Measurements from ENCODE around the gene CLEC3B. TPM values are rescaled to one million over a fixed set of nuclear protein-coding genes. Genes with fewer than 3 reads are reported as not detected.

The CLEC3B gene
- total RNA-seq, 1 donor from 2014 or later, result 70.8 TPM

DNA sequence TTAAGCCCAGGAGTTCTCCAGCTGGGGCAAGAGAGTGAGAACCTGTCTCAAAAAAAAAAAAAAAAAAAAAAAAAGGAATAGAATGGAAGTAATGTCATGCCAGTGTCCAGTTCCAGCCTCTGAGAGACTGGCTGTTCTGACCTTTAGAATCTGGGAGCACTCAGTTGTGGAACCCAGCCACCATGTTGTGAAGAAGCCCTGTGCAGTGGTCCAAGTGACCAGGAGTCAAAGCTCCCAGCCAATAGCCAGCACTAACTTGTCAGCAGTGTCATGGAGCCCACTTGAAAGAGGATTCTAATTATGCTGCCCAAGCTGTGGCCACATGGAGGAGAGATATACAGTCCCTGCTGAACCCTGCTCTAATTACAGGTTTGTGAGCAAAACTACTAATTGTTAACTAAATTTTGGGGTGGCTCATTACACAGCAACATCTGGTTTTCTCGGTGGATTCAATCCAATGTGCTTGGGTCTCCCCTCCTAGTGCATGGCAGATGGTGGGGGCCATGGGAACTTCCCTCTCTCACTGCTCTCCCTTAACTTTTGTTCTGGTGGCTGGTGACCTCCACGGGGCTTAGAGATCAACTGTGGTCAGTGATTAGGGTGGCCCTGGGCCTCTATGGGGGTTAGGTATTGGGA lies 55.5 kb downstream of the CLEC3B start:
- intact Hi-C loops (cut with DNase I), result no loop called here
- ATAC-seq (no peak), DNase-seq (ENCODE audit: missing footprints) (no peak)

DNA sequence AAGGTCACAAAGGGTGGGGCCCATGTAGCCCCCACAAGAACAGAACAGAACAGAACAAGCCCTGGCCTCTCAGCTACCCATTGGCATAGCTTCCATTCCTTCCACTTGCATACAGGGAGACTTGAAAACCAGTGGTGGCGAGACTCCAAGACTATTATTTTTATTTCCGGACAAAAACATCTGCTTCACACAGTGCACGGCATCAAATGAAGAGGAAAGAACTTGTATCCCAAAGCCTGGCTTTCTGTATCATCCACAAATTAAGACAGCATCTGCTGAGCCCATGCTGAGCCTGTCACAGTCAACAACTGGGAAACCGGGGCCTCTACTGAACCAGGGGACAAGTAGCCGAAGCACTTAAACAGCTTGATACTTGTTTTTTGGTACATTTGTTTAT lies 56.0 kb downstream of the CLEC3B start:
- DNase-seq (ENCODE audit: missing footprints), result no peak
- no peak for ATAC-seq
- intact Hi-C loops (cut with DNase I), result no loop called here

DNA sequence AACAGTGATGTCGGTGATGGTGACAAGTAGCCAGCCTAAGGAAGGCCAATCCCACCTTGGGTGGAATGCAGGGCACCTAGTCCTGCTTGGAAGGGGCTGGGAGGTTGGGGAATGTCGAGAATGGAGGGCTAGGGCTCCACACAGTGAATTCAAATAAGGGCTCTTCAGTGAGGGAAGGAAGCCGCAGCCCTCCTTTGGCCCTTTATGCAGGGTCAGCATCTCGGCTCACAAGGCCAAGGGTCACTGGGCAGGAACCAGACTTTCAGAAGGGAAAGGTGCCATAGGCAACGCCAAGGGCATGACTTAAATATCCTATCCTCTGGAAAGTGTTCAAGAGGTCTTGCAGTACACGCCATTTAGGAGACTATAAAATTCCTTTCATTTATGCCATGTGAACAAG lies 56.9 kb downstream of the CLEC3B start:
- intact Hi-C loops (cut with DNase I), result no loop called here
- ATAC-seq (no peak), DNase-seq (ENCODE audit: missing footprints) (no peak)

DNA sequence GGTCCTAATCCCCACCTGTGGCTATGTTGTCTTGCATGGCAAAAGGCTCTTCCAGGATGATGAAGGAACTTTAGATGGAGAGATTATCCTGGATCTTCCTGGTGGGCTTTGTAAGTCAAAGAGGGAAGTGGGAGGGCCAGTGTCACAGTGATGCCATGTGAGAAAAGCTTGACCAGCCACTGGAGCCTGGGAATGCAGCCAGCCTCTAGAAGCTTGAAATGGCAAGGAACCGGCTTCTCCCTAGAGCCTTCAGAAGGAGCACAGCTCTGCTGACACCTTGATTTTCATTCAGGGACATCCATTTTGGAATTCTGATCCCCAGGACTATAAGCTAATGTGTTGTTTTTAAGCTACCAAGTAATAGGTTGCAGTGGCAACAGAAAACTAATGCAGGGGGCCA lies 58.3 kb downstream of the CLEC3B start:
- ATAC-seq (no peak), DNase-seq (ENCODE audit: missing footprints) (no peak)
- intact Hi-C loops (cut with DNase I), result no loop called here

DNA sequence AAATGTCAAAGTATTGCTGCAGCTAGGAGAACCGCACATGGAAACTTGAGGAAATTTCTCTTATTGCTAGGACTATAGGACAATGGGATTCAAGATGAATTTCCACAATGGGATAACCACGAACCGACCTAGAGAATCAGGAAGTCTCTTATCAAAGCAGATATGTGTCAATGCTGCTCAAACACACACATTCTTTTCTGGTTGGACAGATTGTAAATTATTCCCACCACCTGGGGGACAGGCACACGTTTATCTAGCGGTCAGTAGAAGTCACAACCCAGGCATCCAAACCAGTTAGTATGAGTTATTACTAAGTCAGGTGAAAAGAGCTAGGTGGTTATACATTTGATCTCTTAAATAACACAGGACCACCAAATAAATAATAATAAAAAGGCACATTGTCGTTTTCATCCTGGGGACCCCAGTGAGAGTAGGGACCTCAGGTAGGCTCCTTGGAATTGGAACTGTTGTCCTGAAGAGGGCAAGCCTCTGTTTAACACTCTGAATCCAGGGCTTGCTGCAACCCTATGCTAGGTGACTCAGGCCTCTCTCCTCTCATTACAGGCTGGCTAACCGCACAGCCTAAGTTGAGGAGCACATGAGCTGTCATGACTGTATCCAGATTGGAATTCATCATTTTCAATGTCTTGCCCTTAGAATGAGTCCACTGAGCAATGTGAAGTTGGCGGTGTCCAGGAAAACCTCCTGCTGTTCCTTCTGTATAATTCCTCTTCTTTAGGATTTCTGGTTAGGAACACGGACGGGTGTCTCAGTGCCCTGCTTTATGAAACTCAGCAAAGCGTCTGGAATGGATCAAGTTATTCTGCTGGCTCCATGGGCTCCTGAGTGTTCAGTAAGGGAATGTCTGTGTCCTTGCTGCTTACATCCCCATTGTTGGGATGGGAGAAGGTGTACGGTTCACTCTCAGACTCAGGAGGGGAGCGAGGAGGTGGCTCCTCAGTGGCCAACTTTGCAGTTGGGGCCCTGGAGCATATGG lies 59.0 kb downstream of the CLEC3B start:
- intact Hi-C loops (cut with DNase I), result no loop called here
- ATAC-seq (no peak), DNase-seq (ENCODE audit: missing footprints) (no peak)

Other genes with a start within 250 kb of the CLEC3B start
- gene TMEM42, start 164.4 kb upstream of the CLEC3B start, total RNA-seq, result 8.8 TPM
- not detected for gene TGM4, start 151.7 kb upstream of the CLEC3B start, total RNA-seq
- 35.8 TPM for gene ZDHHC3, start 50.1 kb upstream of the CLEC3B start, total RNA-seq
- gene EXOSC7, start 50.1 kb upstream of the CLEC3B start, total RNA-seq, result 23.1 TPM
- gene CDCP1, start 120.1 kb downstream of the CLEC3B start, total RNA-seq, result 0.32 TPM
- 0.60 TPM for gene TMEM158, start 200.0 kb downstream of the CLEC3B start, total RNA-seq